GM12874 (cell line): Measurements from ENCODE around the gene CXXC5.
A peak's percentile ranks its signal among the peaks of the same experiment; 100 is the strongest.

Experiments used
- TF ChIP-seq, protein P1 (sequence below): IDR thresholded peaks from 2 replicates; pipeline ENCODE4 v1.5.1; 2011; ENCODE audit warnings: low read depth, mild to moderate bottlenecking, control low read depth, low read length, moderate library complexity; ENCODE audit not compliant: insufficient read depth

CXXC5 gene

DNA sequence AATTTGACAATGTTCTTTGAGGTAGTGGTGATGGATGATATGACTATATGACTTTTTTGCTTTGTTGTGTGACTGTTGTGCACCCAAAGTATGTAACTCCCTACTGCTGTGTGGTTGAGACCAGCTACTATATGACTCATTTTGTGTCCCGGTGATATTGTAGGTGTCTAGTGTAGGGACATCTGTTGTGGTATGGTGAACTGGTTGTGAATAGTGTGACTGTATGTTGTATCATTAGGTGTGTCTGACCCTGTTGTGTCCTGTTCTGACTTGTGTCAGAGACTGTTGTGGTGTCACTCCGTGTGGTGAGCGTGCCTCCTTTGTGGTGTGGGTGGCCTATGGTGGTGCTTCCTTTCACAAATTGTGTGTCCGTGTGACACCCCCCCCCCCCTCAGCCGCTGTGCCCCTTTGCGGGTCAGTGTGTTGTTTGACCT is 11.2 kb upstream of the CXXC5 start:
- TF ChIP-seq, protein P1, sequence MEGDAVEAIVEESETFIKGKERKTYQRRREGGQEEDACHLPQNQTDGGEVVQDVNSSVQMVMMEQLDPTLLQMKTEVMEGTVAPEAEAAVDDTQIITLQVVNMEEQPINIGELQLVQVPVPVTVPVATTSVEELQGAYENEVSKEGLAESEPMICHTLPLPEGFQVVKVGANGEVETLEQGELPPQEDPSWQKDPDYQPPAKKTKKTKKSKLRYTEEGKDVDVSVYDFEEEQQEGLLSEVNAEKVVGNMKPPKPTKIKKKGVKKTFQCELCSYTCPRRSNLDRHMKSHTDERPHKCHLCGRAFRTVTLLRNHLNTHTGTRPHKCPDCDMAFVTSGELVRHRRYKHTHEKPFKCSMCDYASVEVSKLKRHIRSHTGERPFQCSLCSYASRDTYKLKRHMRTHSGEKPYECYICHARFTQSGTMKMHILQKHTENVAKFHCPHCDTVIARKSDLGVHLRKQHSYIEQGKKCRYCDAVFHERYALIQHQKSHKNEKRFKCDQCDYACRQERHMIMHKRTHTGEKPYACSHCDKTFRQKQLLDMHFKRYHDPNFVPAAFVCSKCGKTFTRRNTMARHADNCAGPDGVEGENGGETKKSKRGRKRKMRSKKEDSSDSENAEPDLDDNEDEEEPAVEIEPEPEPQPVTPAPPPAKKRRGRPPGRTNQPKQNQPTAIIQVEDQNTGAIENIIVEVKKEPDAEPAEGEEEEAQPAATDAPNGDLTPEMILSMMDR: no peak

DNA sequence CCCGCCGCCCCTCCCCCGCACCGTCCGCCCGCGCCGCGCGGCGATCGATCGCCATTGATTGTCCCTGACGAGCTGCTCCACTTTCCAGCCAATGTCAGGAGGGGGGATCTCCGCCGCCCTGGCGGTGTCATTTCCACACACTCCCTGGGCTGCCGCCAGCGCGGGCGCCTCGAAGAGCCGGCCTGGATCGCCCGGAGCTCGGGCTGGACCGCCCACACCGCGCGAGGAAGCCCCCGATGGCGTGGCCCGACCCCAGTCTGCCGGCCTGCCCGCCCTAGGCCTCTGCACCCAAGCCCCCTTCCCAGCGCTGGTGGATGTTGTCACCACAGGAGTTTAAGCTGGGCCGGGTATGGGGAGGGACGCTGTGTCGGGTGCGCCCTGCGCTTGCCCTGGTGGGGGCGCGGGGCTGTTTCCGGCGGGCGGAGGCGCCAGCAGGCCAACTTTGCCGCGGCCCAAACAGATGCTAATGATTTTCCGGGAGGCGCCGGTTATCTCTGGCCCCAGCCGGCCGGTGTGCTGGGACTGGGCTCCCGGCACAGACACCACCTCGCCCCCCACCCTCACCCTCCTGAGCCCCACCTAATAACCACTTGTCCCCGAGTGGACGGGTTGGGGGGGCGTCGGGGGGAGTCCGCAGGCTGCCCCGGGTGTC is 10.6 kb upstream of the CXXC5 start:
- TF ChIP-seq, protein P1: peak; percentile 36

DNA sequence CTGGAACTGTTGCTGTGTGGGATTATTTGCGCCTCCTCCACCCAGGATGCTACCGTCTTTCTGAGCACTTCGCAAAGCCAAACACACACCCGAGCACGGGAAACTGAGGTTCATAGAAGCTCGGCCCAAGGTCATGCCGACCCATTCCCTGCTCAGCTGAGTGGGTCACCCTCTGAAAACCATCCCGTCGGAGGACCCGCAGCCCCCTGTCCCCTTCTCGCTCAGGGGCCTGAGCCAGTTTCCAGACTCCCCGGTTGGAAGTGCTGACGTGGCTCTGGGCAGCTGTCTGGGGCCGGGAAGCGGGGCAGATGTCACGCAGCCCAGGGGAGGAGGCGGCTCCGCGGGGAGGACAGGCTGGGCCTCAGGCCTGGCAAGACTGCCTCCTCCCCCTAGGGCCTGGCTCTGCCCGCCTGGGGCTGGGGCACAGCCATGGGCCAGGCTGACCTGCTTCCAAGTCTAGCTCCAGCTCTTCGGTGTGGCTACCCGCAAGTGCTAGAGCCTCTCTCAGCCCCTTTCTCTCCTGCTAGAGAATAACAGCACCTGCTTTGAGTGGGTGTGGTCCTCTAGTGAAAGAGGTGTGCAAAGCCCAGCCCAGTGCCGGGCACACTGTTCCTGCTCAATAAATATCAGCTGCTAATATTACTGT is 9.9 kb upstream of the CXXC5 start:
- TF ChIP-seq, protein P1: no peak

DNA sequence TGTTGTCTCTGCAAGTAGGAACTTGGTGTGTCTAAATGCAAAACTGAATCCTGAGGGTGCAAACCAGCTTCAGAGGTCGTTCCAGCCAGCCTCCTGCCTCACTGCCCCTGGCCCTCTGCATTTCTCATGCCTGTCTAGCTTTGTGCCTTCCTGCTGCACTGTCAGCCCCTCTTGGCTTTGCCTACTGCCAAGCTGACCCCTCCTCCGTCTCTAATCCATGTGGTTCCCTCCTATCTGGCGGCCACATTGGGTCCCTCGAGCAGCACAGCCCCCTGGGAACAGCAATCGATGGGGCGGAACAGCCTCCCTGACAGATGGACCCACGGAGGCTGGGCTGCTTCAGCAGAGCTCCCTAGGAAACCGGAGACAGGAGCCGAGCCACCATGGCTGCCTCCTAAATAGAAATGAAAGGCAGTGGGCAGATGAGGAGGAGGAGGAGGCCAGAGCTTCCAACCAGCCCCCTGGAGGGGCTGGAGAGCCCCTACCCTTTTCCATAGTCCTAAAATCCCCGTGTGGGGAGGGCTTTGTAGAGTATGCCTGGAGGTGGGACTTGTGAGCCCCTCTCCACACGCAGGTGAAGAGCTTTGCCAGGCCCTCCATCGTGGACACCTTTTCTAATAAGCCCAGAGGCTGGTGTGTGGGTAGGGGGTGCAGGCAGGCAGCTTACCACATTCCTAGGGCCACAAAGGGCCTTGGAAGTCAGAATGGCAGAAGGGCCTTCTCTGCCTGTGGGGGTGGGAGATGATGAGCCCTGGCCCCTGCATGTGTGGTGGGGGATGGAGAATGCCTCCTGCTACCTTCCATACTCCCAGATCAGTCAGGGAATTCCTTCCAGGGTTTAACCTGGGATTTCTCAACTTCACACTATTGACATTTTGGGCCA is 9.2 kb upstream of the CXXC5 start:
- TF ChIP-seq, protein P1: no peak

DNA sequence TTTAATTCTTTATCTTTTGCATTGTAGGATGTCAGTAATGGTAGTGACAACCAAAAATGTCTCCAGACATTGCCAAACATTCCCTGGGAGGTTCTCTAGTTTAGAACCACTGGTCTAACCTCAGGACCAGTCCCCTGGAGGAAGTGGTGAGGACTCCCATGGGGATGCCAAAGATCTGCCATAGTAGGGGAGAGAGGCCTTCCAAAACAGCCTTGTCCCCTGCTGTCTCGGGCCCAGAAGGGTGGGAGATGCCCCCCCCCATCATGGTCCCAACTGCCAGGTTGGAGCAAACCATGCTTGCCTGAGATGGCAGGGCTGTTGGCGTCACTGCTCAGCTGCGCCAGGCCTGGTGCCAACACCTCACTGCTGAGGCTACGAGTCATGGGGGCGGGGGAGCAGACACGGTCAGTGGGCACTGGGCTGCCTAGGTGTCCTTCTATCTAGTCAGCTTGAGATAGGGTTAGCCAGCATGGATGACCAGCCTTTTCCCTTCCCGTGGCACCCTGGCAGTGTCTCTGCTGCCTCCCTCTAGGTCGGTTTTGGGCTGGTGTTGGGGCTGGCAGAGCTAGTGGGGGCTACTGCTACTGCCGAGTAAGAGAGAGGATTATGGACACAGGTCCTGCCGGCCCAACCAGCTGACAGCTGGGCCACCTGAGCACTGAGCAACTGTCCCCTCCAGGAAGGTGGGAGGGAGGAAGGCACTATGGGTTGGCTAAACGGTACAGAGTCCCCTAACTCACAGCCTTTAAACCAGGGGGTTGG is 8.3 kb upstream of the CXXC5 start:
- TF ChIP-seq, protein P1: no peak

DNA sequence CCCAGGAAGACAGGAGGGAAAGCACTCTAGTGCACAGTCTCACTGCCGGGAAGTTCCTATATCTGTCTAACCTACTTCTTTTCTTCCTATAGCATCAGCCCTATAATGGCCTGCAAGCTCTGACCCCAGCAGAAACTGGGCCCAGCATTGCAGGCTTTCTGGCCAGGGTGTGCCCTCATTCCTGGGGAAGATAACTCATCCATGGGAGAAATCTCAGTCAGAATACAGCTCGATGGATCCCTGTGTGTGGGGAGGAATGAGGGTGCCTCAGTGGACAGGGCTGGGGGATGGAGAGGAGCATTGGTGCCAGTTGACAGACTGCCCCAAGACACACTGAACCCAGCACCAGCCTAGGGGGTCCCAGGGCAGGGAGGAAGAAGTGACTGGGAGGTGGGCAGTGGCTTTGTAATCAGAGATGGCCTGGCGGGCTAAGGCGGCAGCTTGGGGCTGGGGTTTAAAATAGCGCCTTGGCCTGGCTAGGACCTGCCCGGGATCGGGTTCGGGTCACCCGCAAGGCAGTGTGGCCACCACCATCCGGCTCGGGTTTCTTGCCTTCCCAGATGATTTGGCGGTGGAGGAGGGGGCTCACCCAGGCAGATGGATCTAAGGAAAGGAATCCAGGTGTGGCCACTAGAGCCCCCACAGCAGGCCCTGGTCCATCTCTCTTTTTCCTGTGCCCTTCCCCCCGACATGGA is 7.6 kb upstream of the CXXC5 start:
- TF ChIP-seq, protein P1: no peak
